ENCODE data around the gene CCNB1IP1. TPM values are rescaled to one million over a fixed set of nuclear protein-coding genes. Genes with fewer than 3 reads are reported as not detected.

CCNB1IP1 gene
- total and polyA plus RNA-seq, 4 donors = 28.9 to 89.1 (median 45.7) TPM

- Histone ChIP-seq H3K4me3 (no peak overlapping the region), H3K36me3 (ENCODE audit: control insufficient read depth in 4 of 4, insufficient read depth in 4 of 4, low read length in 4 of 4) (peaks cover 10 to 41% (median 22%) of the 10 kb centered on the region in 4 donors), H3K27ac (ENCODE audit: low read depth in 1 of 2, low read length in 1 of 2) (no peak overlapping the region), H3K9me3 (ENCODE audit: control insufficient read depth in 4 of 4, insufficient read depth in 3 of 4, low read length in 3 of 4) (no peaks in the 10 kb centered on the region), H3K4me1 (ENCODE audit: control insufficient read depth in 5 of 5, insufficient read depth in 5 of 5, low read length in 5 of 5) (no peaks in the 10 kb centered on the region), H3K27me3 (ENCODE audit: control insufficient read depth in 3 of 3, insufficient read depth in 3 of 3, low read length in 2 of 3) (no peaks in the 10 kb centered on the region), H3K9ac (ENCODE audit: insufficient read depth in 1 of 2, low read length in 2 of 2) (no peak overlapping the region)
- TF ChIP-seq CTCF (IDR thresholded peaks at IDR 0.05; ENCODE audit: control extremely low read depth, extremely low read depth) = no peak
- DNase-seq = no peak
- ATAC-seq (ENCODE audit: insufficient read depth, low FRiP score) = no peak
- WGBS, 2 donors = 90 to 96% methylated on average over 2 of the region's 2 CpGs
Measured at GRCh38 chr14:20314026-20314425, 19.1 kb downstream of the CCNB1IP1 start.

DNA sequence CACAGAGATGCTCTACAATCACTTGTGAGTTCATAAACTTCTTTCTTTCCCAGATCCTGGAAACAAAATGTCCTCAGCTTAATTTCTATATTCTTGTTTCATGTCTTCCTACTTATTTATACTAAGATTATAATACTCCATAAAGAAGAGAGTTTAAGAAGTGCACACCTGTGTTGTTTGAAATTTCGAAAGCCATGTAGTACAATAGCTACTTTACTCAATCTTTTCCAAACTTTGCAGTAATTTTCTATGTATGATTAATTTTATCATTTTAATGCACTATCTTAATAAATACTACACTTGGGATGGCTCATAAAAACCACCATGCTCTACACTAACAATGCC, 27.0 kb downstream of the CCNB1IP1 start:
- TF ChIP-seq CTCF (IDR thresholded peaks at IDR 0.05; ENCODE audit: control extremely low read depth, extremely low read depth) = no peak
- no peak overlapping the region for H3K4me3 ChIP-seq
- H3K9ac ChIP-seq (ENCODE audit: insufficient read depth in 1 of 2, low read length in 2 of 2) = no peak overlapping the region
- peaks cover 0 to 18% (median 6%) of the 10 kb centered on the region in 5 donors for H3K4me1 ChIP-seq (ENCODE audit: control insufficient read depth in 5 of 5, insufficient read depth in 5 of 5, low read length in 5 of 5)
- no peaks in the 10 kb centered on the region for H3K9me3 ChIP-seq (ENCODE audit: control insufficient read depth in 4 of 4, insufficient read depth in 3 of 4, low read length in 3 of 4)
- 96 to 100% methylated on average over 1 of the region's 1 CpG for WGBS, 2 donors
- H3K27me3 ChIP-seq (ENCODE audit: control insufficient read depth in 3 of 3, insufficient read depth in 3 of 3, low read length in 2 of 3) = no peaks in the 10 kb centered on the region
- no peak for ATAC-seq (ENCODE audit: insufficient read depth, low FRiP score)
- no peak for DNase-seq
- H3K36me3 ChIP-seq (ENCODE audit: control insufficient read depth in 4 of 4, insufficient read depth in 4 of 4, low read length in 4 of 4) = peaks cover 0 to 13% (median under 1%) of the 10 kb centered on the region in 4 donors
- H3K27ac ChIP-seq (ENCODE audit: low read depth in 1 of 2, low read length in 1 of 2) = no peak overlapping the region

- peaks cover under 1 to 18% (median 3%) of the 10 kb centered on the region in 4 donors for H3K36me3 ChIP-seq (ENCODE audit: control insufficient read depth in 4 of 4, insufficient read depth in 4 of 4, low read length in 4 of 4)
- WGBS, 2 donors = 1% methylated on average over 27 of the region's 27 CpGs
- peak; percentile 82 for TF ChIP-seq CTCF (IDR thresholded peaks at IDR 0.05; ENCODE audit: control extremely low read depth, extremely low read depth)
- H3K27ac ChIP-seq (ENCODE audit: low read depth in 1 of 2, low read length in 1 of 2) = peak within 1 kb of the TSS in 1 of 2 donors; percentile 80
- H3K4me3 ChIP-seq = peak within 1 kb of the TSS; percentile 91
- H3K4me1 ChIP-seq (ENCODE audit: control insufficient read depth in 5 of 5, insufficient read depth in 5 of 5, low read length in 5 of 5) = peaks cover 0 to 18% (median 6%) of the 10 kb centered on the region in 5 donors
- ATAC-seq (ENCODE audit: insufficient read depth, low FRiP score) (peak; percentile 94), DNase-seq (peak; percentile 91 to 95 (median 93))
- H3K9me3 ChIP-seq (ENCODE audit: control insufficient read depth in 4 of 4, insufficient read depth in 3 of 4, low read length in 3 of 4) = no peaks in the 10 kb centered on the region
- H3K9ac ChIP-seq (ENCODE audit: insufficient read depth in 1 of 2, low read length in 2 of 2) = peak within 1 kb of the TSS; percentile 57 to 71
- H3K27me3 ChIP-seq (ENCODE audit: control insufficient read depth in 3 of 3, insufficient read depth in 3 of 3, low read length in 2 of 3) = no peaks in the 10 kb centered on the region
Measured at GRCh38 chr14:20305265-20306078, 27.6 kb downstream of the CCNB1IP1 start, which contains the start of gene TTC5. Gene TTC5 (minus strand): TSS chr14:20305951. CDS start chr14:20305937, 14 bp downstream.

Data from lung (tissue), 12 donors.